GM23338 (cell line): Measurements from ENCODE around the gene PNPO.

ENCODE experiments used
- CREB1 ChIP-seq: fragments of 250-450 bp; sonication (Bioruptor Pico); IDR thresholded peaks from 2 replicates; pipeline ENCODE4 v1.5.0; 2020; ENCODE audit warnings: low read depth, mild to moderate bottlenecking, moderate library complexity
- EZH2 ChIP-seq: fragments of 200-600 bp; sonication (generic); IDR thresholded peaks from one replicate; pipeline ENCODE4 v1.8.0; 2017; ENCODE audit warnings: antibody characterized with exemption, mild to moderate bottlenecking, low read depth; ENCODE audit not compliant: unreplicated experiment
- EZH2phosphoT487 ChIP-seq: fragments of 200-600 bp; sonication (generic); IDR thresholded peaks from one replicate; pipeline ENCODE4 v1.8.1; 2018; ENCODE audit warnings: antibody characterized with exemption; ENCODE audit not compliant: unreplicated experiment
- POLR2AphosphoS5 ChIP-seq: IDR thresholded peaks from 2 replicates; pipeline ENCODE4 v1.6.1; 2016; ENCODE audit warnings: antibody characterized with exemption, low read depth
- ZNF331 ChIP-seq: fragments of 250-450 bp; sonication (Bioruptor Pico); IDR thresholded peaks from 2 replicates; pipeline ENCODE4 v1.5.0; 2020; ENCODE audit warnings: low read depth, mild to moderate bottlenecking, moderate library complexity
- TF ChIP-seq, protein P1 (sequence below), 2 experiments: fragments of 200-600 bp in 1 of 2; sonication (generic) in 1 of 2; conservative IDR thresholded peaks; 2 replicates each; pipeline versions ENCODE4 v1.5.1 to v1.6.1; 2016 to 2017; ENCODE audit warnings: antibody characterized with exemption in 2 of 2, low read depth in 2 of 2, mild to moderate bottlenecking in 2 of 2, moderate library complexity in 1 of 2
- TF ChIP-seq, protein P2 (sequence below): IDR thresholded peaks from 2 replicates; pipeline ENCODE4 v1.6.1; 2016; ENCODE audit warnings: antibody characterized with exemption

DNA sequence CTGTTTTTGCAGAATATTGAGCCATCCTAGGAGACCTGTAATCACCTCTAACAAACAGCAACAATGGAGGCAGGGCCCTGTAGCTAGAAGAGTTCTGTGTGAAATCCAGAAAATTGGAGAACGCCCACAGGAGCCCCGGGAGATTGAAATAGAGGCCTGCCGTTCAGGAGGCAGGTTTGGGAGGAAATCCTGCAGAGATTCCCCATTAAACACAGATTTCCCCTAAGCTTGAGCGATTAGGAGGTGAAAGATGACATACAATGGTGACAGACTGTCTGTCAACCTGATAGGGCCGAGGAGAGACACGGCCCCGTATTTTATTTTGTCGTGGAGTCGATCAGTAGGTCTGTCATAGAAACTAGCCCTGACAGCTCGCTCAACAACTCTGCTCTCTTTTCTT lies 47.8 kb downstream of the PNPO start:
- TF ChIP-seq EZH2phosphoT487 = no peak
- TF ChIP-seq CREB1 (CRISPR knock-in tag) = no peak
- TF ChIP-seq POLR2AphosphoS5 = no peak
- TF ChIP-seq, protein P1, sequence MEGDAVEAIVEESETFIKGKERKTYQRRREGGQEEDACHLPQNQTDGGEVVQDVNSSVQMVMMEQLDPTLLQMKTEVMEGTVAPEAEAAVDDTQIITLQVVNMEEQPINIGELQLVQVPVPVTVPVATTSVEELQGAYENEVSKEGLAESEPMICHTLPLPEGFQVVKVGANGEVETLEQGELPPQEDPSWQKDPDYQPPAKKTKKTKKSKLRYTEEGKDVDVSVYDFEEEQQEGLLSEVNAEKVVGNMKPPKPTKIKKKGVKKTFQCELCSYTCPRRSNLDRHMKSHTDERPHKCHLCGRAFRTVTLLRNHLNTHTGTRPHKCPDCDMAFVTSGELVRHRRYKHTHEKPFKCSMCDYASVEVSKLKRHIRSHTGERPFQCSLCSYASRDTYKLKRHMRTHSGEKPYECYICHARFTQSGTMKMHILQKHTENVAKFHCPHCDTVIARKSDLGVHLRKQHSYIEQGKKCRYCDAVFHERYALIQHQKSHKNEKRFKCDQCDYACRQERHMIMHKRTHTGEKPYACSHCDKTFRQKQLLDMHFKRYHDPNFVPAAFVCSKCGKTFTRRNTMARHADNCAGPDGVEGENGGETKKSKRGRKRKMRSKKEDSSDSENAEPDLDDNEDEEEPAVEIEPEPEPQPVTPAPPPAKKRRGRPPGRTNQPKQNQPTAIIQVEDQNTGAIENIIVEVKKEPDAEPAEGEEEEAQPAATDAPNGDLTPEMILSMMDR (conservative IDR thresholded peaks at IDR 0.05; ENCODE audit: low read depth in 2 of 2) = no peak
- no peak for TF ChIP-seq ZNF331 (CRISPR knock-in tag)
- TF ChIP-seq, protein P2, sequence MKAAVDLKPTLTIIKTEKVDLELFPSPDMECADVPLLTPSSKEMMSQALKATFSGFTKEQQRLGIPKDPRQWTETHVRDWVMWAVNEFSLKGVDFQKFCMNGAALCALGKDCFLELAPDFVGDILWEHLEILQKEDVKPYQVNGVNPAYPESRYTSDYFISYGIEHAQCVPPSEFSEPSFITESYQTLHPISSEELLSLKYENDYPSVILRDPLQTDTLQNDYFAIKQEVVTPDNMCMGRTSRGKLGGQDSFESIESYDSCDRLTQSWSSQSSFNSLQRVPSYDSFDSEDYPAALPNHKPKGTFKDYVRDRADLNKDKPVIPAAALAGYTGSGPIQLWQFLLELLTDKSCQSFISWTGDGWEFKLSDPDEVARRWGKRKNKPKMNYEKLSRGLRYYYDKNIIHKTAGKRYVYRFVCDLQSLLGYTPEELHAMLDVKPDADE = no peak
- TF ChIP-seq EZH2 = no peak
